ENCODE results near the gene PIK3CA.
"Not testable (repeated sequence)": the region's sequence is repeated elsewhere in the genome, so short reads cannot be mapped to it uniquely, and the experiment has no call there.

The PIK3CA gene

DNA sequence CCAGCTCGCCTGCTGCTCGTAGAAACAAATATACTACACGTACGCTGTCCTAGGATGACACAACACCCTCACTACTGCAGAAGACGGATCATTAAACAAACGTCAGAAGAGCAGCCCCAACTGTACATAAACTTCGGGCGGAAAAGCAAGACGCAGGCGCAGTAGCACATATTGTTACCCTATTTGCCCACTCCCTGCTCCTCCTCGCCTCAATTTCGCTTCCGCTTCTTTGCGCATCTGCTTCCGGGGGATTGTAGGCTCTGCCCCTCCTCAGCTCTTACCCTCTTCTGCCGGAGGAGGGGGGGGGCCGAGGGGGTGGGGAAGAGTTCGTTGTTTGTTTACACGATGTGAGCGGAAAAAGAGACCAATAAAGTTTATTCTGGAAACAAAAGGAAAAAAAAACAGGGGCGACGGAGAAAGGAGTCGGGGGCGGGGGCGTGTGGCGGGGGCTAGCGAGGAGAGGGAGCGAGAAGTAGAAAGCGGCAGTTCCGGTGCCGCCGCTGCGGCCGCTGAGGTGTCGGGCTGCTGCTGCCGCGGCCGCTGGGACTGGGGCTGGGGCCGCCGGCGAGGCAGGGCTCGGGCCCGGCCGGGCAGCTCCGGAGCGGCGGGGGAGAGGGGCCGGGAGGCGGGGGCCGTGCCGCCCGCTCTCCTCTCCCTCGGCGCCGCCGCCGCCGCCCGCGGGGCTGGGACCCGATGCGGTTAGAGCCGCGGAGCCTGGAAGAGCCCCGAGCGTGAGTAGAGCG, at the start of gene PIK3CA:
Gene PIK3CA, plus strand, starts transcription at position 485 of the 743 bp plus-strand sequence. CDS start 50,469 bp downstream, outside the sequence.
- Histone ChIP-seq H3K9ac (ENCODE audit: insufficient read length) (peak within 1 kb of the TSS; percentile 93), H3K4me3 (peak within 1 kb of the TSS; percentile 99), H3K9me3 (ENCODE audit: low read depth, low read length) (no peaks in the 10 kb centered on the region), H3K36me3 (ENCODE audit: insufficient read depth, low read length) (no peaks in the 10 kb centered on the region), H3K27ac (peak within 1 kb of the TSS; percentile 77)
- DNase-seq (ENCODE audit: low read depth, low spot score), result peak; percentile 99
- TF ChIP-seq POLR2AphosphoS5 (IDR thresholded peaks at IDR 0.05; ENCODE audit: borderline replicate concordance, low read depth, low read length) (peak; percentile 71), FOXP2 (optimal IDR thresholded peaks at IDR 0.05; ENCODE audit: control extremely low read depth, extremely low read length, insufficient read depth) (peak; percentile 96), EZH2 (IDR thresholded peaks at IDR 0.05) (no peak)

GRCh38 chr3:179098388-179099077, 49.6 kb upstream of the PIK3CA start:
- TF ChIP-seq EZH2 (IDR thresholded peaks at IDR 0.05) (no peak), FOXP2 (optimal IDR thresholded peaks at IDR 0.05; ENCODE audit: control extremely low read depth, extremely low read length, insufficient read depth) (no peak), POLR2AphosphoS5 (IDR thresholded peaks at IDR 0.05; ENCODE audit: borderline replicate concordance, low read depth, low read length) (no peak)
- H3K27ac ChIP-seq, result no peak overlapping the region
- H3K9me3 ChIP-seq (ENCODE audit: low read depth, low read length), result no peaks in the 10 kb centered on the region
- no peak overlapping the region for H3K4me3 ChIP-seq
- no peak overlapping the region for H3K9ac ChIP-seq (ENCODE audit: insufficient read length)
- no peaks in the 10 kb centered on the region for H3K36me3 ChIP-seq (ENCODE audit: insufficient read depth, low read length)
- no peak for DNase-seq (ENCODE audit: low read depth, low spot score)

GRCh38 chr3:179100652-179101051, 47.5 kb upstream of the PIK3CA start:
- Histone ChIP-seq H3K27ac (no peak overlapping the region), H3K9me3 (ENCODE audit: low read depth, low read length) (no peaks in the 10 kb centered on the region), H3K4me3 (no peak overlapping the region), H3K36me3 (ENCODE audit: insufficient read depth, low read length) (no peaks in the 10 kb centered on the region), H3K9ac (ENCODE audit: insufficient read length) (no peak overlapping the region)
- no peak for DNase-seq (ENCODE audit: low read depth, low spot score)
- TF ChIP-seq FOXP2 (optimal IDR thresholded peaks at IDR 0.05; ENCODE audit: control extremely low read depth, extremely low read length, insufficient read depth) (no peak), EZH2 (IDR thresholded peaks at IDR 0.05) (no peak), POLR2AphosphoS5 (IDR thresholded peaks at IDR 0.05; ENCODE audit: borderline replicate concordance, low read depth, low read length) (no peak)

- DNase-seq (ENCODE audit: low read depth, low spot score), result no peak
- H3K9ac ChIP-seq (ENCODE audit: insufficient read length), result no peak overlapping the region
- H3K9me3 ChIP-seq (ENCODE audit: low read depth, low read length), result no peaks in the 10 kb centered on the region
- H3K27ac ChIP-seq, result no peak overlapping the region
- TF ChIP-seq POLR2AphosphoS5 (IDR thresholded peaks at IDR 0.05; ENCODE audit: borderline replicate concordance, low read depth, low read length) (no peak), EZH2 (IDR thresholded peaks at IDR 0.05) (no peak), FOXP2 (optimal IDR thresholded peaks at IDR 0.05; ENCODE audit: control extremely low read depth, extremely low read length, insufficient read depth) (no peak)
- no peaks in the 10 kb centered on the region for H3K36me3 ChIP-seq (ENCODE audit: insufficient read depth, low read length)
- no peak overlapping the region for H3K4me3 ChIP-seq
Measured at GRCh38 chr3:179105881-179106280, 42.3 kb upstream of the PIK3CA start.

GRCh38 chr3:179107617-179108016, 40.5 kb upstream of the PIK3CA start:
- H3K36me3 ChIP-seq (ENCODE audit: insufficient read depth, low read length), result no peaks in the 10 kb centered on the region
- peaks cover 7% of the 10 kb centered on the region; the same call in 1 of the 2 replicates for H3K9me3 ChIP-seq (ENCODE audit: low read depth, low read length)
- no peak overlapping the region for H3K9ac ChIP-seq (ENCODE audit: insufficient read length)
- H3K27ac ChIP-seq, result no peak overlapping the region
- TF ChIP-seq EZH2 (IDR thresholded peaks at IDR 0.05), result no peak
- TF ChIP-seq FOXP2 (optimal IDR thresholded peaks at IDR 0.05; ENCODE audit: control extremely low read depth, extremely low read length, insufficient read depth), result no peak
- TF ChIP-seq POLR2AphosphoS5 (IDR thresholded peaks at IDR 0.05; ENCODE audit: borderline replicate concordance, low read depth, low read length), result no peak
- no peak overlapping the region for H3K4me3 ChIP-seq
- DNase-seq (ENCODE audit: low read depth, low spot score), result no peak

GRCh38 chr3:179108086-179108485, 40.1 kb upstream of the PIK3CA start:
- TF ChIP-seq EZH2 (IDR thresholded peaks at IDR 0.05) (no peak), FOXP2 (optimal IDR thresholded peaks at IDR 0.05; ENCODE audit: control extremely low read depth, extremely low read length, insufficient read depth) (no peak), POLR2AphosphoS5 (IDR thresholded peaks at IDR 0.05; ENCODE audit: borderline replicate concordance, low read depth, low read length) (no peak)
- Histone ChIP-seq H3K9ac (ENCODE audit: insufficient read length) (no peak overlapping the region), H3K27ac (no peak overlapping the region), H3K9me3 (ENCODE audit: low read depth, low read length) (peaks cover 7% of the 10 kb centered on the region; the same call in 1 of the 2 replicates), H3K36me3 (ENCODE audit: insufficient read depth, low read length) (no peaks in the 10 kb centered on the region), H3K4me3 (no peak overlapping the region)
- DNase-seq (ENCODE audit: low read depth, low spot score), result no peak

DNA sequence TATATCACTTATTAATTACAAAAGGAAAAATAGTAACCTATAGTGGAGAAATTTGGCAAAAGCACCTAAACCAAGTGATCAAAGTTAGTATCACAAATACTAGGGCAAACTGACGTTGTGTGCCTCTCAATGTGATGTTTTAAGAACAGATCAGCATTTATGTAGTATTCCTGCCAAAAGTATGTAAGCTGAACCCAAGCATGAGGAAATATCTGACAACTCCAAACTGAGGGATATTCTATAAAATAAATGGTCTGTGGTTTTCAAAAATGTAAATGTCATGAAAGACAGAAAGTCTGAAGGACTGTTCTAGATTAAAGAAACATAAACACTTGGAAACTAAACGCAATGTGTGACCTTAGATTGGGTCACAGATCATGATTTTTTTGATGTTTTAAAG, 34.3 kb upstream of the PIK3CA start:
- no peak overlapping the region for H3K9ac ChIP-seq (ENCODE audit: insufficient read length)
- no peak for TF ChIP-seq FOXP2 (optimal IDR thresholded peaks at IDR 0.05; ENCODE audit: control extremely low read depth, extremely low read length, insufficient read depth)
- no peak for TF ChIP-seq POLR2AphosphoS5 (IDR thresholded peaks at IDR 0.05; ENCODE audit: borderline replicate concordance, low read depth, low read length)
- no peak for TF ChIP-seq EZH2 (IDR thresholded peaks at IDR 0.05)
- no peak overlapping the region for H3K27ac ChIP-seq
- H3K9me3 ChIP-seq (ENCODE audit: low read depth, low read length), result peaks cover 7% of the 10 kb centered on the region; the same call in 1 of the 2 replicates
- no peak overlapping the region for H3K4me3 ChIP-seq
- no peak for DNase-seq (ENCODE audit: low read depth, low spot score)
- H3K36me3 ChIP-seq (ENCODE audit: insufficient read depth, low read length), result no peaks in the 10 kb centered on the region

DNA sequence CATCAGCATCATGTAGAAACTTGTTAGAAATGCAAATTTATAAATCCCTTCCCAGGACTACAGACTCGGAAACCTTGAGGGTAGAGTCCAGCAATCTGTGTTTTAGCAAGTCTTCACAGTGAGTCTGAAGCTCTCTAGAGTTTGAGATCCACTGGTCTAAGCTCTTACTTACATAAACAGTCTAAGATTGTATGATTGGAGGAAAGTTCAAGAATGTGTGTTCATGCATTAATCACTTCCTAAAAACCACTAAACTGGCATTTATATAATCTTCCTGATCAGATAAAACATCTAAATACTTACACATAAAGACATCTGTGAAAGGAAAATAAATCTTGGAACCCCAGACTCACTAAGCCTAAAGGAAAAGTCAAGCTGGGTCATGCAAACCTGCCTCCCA, 32.7 kb upstream of the PIK3CA start:
- not testable (repeated sequence) for DNase-seq (ENCODE audit: low read depth, low spot score); H3K36me3 ChIP-seq (ENCODE audit: insufficient read depth, low read length); H3K9me3 ChIP-seq (ENCODE audit: low read depth, low read length); H3K4me3 ChIP-seq; H3K9ac ChIP-seq (ENCODE audit: insufficient read length); H3K27ac ChIP-seq
